Measurements from ENCODE around the gene OR2S2.
A peak's percentile ranks its signal among the peaks of the same experiment; 100 is the strongest.

The OR2S2 gene

GRCh38 chr9:35912791-35913400 lies 45.1 kb downstream of the OR2S2 start:
- Histone ChIP-seq H3K4me1 (peaks cover 13% of the 10 kb centered on the region), H3K4me3 (ENCODE audit: low read depth, low read length) (no peak overlapping the region), H3K4me2 (ENCODE audit: low read length) (no peak overlapping the region), H3K27me3 (ENCODE audit: control insufficient read depth, insufficient read depth, low read length) (no peaks in the 10 kb centered on the region), H3K9me3 (ENCODE audit: control insufficient read depth, low read length) (no peaks in the 10 kb centered on the region), H3K36me3 (ENCODE audit: control insufficient read depth, insufficient read depth, low read length) (no peaks in the 10 kb centered on the region), H3K79me2 (no peaks in the 10 kb centered on the region), H3K27ac (no peak overlapping the region), H3K9ac (no peak overlapping the region), H2AFZ (no peak overlapping the region)
- no peak for TF ChIP-seq CTCF (IDR thresholded peaks at IDR 0.05)

- H3K27ac ChIP-seq = peak overlapping the region; percentile 32
- H3K4me2 ChIP-seq (ENCODE audit: low read length) = peak overlapping the region; percentile 6
- H3K4me3 ChIP-seq (ENCODE audit: low read depth, low read length) = no peak overlapping the region
- H3K4me1 ChIP-seq = peaks cover 13% of the 10 kb centered on the region
- no peak overlapping the region for H2AFZ ChIP-seq
- H3K79me2 ChIP-seq = no peaks in the 10 kb centered on the region
- no peaks in the 10 kb centered on the region for H3K36me3 ChIP-seq (ENCODE audit: control insufficient read depth, insufficient read depth, low read length)
- H3K27me3 ChIP-seq (ENCODE audit: control insufficient read depth, insufficient read depth, low read length) = no peaks in the 10 kb centered on the region
- H3K9me3 ChIP-seq (ENCODE audit: control insufficient read depth, low read length) = no peaks in the 10 kb centered on the region
- H3K9ac ChIP-seq = no peak overlapping the region
- no peak for TF ChIP-seq CTCF (IDR thresholded peaks at IDR 0.05)
These were observed 46.3 kb downstream of the OR2S2 start for GRCh38 chr9:35911690-35912089.

- Histone ChIP-seq H3K9ac (no peak overlapping the region), H3K27me3 (ENCODE audit: control insufficient read depth, insufficient read depth, low read length) (no peaks in the 10 kb centered on the region), H3K79me2 (no peaks in the 10 kb centered on the region), H3K4me2 (ENCODE audit: low read length) (no peak overlapping the region), H3K9me3 (ENCODE audit: control insufficient read depth, low read length) (no peaks in the 10 kb centered on the region), H3K4me3 (ENCODE audit: low read depth, low read length) (no peak overlapping the region), H3K36me3 (ENCODE audit: control insufficient read depth, insufficient read depth, low read length) (no peaks in the 10 kb centered on the region), H2AFZ (no peak overlapping the region), H3K4me1 (peaks cover 13% of the 10 kb centered on the region), H3K27ac (peak overlapping the region; percentile 76)
- peak; percentile 13 for TF ChIP-seq CTCF (IDR thresholded peaks at IDR 0.05)
These were observed 47.2 kb downstream of the OR2S2 start for GRCh38 chr9:35910613-35911359.

GRCh38 chr9:35909687-35910612 lies 48.0 kb downstream of the OR2S2 start:
- H3K4me1 ChIP-seq = peaks cover 13% of the 10 kb centered on the region
- no peak overlapping the region for H3K9ac ChIP-seq
- no peaks in the 10 kb centered on the region for H3K9me3 ChIP-seq (ENCODE audit: control insufficient read depth, low read length)
- no peaks in the 10 kb centered on the region for H3K79me2 ChIP-seq
- no peaks in the 10 kb centered on the region for H3K36me3 ChIP-seq (ENCODE audit: control insufficient read depth, insufficient read depth, low read length)
- no peak overlapping the region for H3K4me3 ChIP-seq (ENCODE audit: low read depth, low read length)
- H3K4me2 ChIP-seq (ENCODE audit: low read length) = peak overlapping the region; percentile 14
- no peak for TF ChIP-seq CTCF (IDR thresholded peaks at IDR 0.05)
- H3K27ac ChIP-seq = peak overlapping the region; percentile 76
- no peak overlapping the region for H2AFZ ChIP-seq
- no peaks in the 10 kb centered on the region for H3K27me3 ChIP-seq (ENCODE audit: control insufficient read depth, insufficient read depth, low read length)
